Panc1 (cell line): Measurements from ENCODE around the gene DFFA. TPM values are rescaled to one million over a fixed set of nuclear protein-coding genes. Genes with fewer than 3 reads are reported as not detected.

Source experiments
- ATAC-seq: fragments of 200-7000 bp; cut with Tn5 transposase; 2 replicates; pipeline ENCODE4 v1.9.1; 2020; ENCODE audit warnings: mild to moderate bottlenecking, moderate library complexity
- BruUV-seq: library from RNA; stranded (reverse); fragments of 400-500 nt; replicated peaks from 2 replicates; lab custom pipeline; 2021; lab: Mats Ljungman, UMichigan
- CTCF ChIA-PET: fragments of 300-600 bp; sonication (Branson Sonifier 250); formaldehyde crosslinking; loops from one replicate; lab custom pipeline; 2022; ENCODE audit warnings: antibody characterized with exemption; lab: Charles Lee
- POLR2A ChIA-PET: fragments of 300-600 bp; sonication (Branson Sonifier 250); formaldehyde crosslinking; loops from one replicate; lab custom pipeline; 2022; ENCODE audit warnings: antibody characterized with exemption; lab: Charles Lee
- DNase-seq: peaks from one replicate; pipeline ENCODE4 v3.0.0-alpha.2; 2010; ENCODE audit warnings: low read depth, low spot score
- H3K27ac ChIP-seq: 2 replicates; pipeline ENCODE4 v1.5.1; 2011; ENCODE audit warnings: mild to moderate bottlenecking, low read length, inconsistent platforms
- H3K27me3 ChIP-seq: fragments of 200-500 bp; sonication (Bioruptor generic); 2 replicates; pipeline ENCODE4 v1.6.0; 2014; ENCODE audit warnings: low read length, inconsistent platforms; ENCODE audit not compliant: control insufficient read depth, insufficient read depth
- H3K36me3 ChIP-seq: fragments of 200-500 bp; sonication (Bioruptor generic); 2 replicates; pipeline ENCODE4 v1.5.1; 2014; ENCODE audit warnings: inconsistent platforms, mild to moderate bottlenecking, low read length, moderate library complexity; ENCODE audit not compliant: control insufficient read depth, insufficient read depth
- H3K4me1 ChIP-seq: 2 replicates; pipeline ENCODE4 v1.5.1; 2011; ENCODE audit warnings: inconsistent platforms, mild to moderate bottlenecking, low read length, moderate library complexity; ENCODE audit not compliant: control insufficient read depth, insufficient read depth
- H3K4me3 ChIP-seq, 2 experiments: 2 replicates each; pipeline ENCODE4 v1.5.1; 2011 to 2012; ENCODE audit warnings: low read depth in 2 of 2, low read length in 2 of 2, mild to moderate bottlenecking in 2 of 2, inconsistent platforms in 1 of 2, moderate library complexity in 1 of 2
- H3K9me3 ChIP-seq: fragments of 200-500 bp; sonication (Bioruptor generic); 2 replicates; pipeline ENCODE4 v1.5.1; 2014; ENCODE audit warnings: low read depth, mild to moderate bottlenecking, inconsistent platforms, low read length, moderate library complexity; ENCODE audit not compliant: control insufficient read depth, insufficient read depth
- POLR2AphosphoS5 ChIP-seq: IDR thresholded peaks from 2 replicates; pipeline ENCODE4 v1.6.1; 2012; ENCODE audit warnings: mild to moderate bottlenecking, low read depth, low read length, moderate library complexity
- SIN3A ChIP-seq: IDR thresholded peaks from 2 replicates; pipeline ENCODE4 v1.6.1; 2012; ENCODE audit warnings: low read depth, mild to moderate bottlenecking, low read length, moderate library complexity, borderline replicate concordance; ENCODE audit not compliant: insufficient read depth
- TCF7L2 ChIP-seq: IDR thresholded peaks from 2 replicates; pipeline ENCODE4 v1.6.1; 2011; ENCODE audit warnings: mild to moderate bottlenecking, low read depth, low read length, inconsistent platforms
- in situ Hi-C: cut with HindIII; loops from 2 replicates; pipeline ENCODE4 v1.10.0; 2016; ENCODE audit warnings: low sequenced_read_pairs, low pct_unique_long_range_greater_than_20kb
- intact Hi-C: fragments of 100-400 bp; cut with micrococcal nuclease; formaldehyde crosslinking; loops from one replicate; pipeline ENCODE4 v1.10.0; 2022; ENCODE audit not compliant: unreplicated experiment
- total RNA-seq: library from RNA; stranded (reverse); gene quantifications from one replicate; pipeline ENCODE4 v1.2.1, GENCODE V29; 2021; ENCODE audit not compliant: unreplicated experiment
- TF ChIP-seq, protein P1 (sequence below): fragments of 450-650 bp; IDR thresholded peaks from 2 replicates; pipeline ENCODE4 v1.5.1; 2017; ENCODE audit warnings: mild to moderate bottlenecking
- TF ChIP-seq, protein P2 (sequence below), 2 experiments: IDR thresholded peaks; 2 replicates each; pipeline ENCODE4 v1.6.1; 2011 to 2012; ENCODE audit warnings: low read depth in 2 of 2, control low read depth in 1 of 2, low read length in 1 of 2, mild to moderate bottlenecking in 1 of 2, moderate library complexity in 1 of 2; ENCODE audit not compliant: insufficient read depth in 1 of 2

The DFFA gene
- total RNA-seq, 1 experiment from 2014 or later: 68.1 TPM

DNA sequence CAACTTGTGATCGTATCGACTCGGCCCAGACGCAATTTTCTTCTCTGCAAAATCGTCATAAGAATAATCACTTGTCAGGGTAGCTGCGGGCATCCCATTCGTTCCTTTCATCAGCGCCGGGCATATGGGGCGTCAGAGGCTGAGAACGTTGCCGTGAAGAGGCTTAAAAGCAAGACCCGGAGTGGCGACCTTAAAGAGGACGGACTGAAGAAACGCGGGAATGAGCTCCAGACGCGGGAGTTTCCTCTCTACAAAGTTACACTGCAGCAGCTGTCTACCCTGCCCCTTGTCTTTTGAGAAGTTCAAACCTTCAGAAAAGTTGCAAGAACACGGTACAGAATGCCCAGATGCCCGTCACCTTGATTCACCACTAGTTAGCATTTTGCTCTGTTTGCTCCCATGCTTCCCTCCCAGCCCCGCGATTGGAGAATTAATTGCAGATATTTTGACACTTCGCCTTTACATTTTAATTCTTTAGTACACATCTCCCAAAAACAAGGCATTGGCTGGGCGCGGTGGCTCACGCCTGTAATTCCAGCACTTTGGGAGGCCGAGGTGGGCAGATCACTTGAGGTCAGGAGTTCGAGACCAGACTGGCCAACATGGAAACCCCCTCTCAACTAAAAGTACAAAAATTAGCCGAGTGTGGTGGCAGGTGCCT, 41.1 kb downstream of the DFFA start:
- no peak for TF ChIP-seq POLR2AphosphoS5
- TF ChIP-seq, protein P1, sequence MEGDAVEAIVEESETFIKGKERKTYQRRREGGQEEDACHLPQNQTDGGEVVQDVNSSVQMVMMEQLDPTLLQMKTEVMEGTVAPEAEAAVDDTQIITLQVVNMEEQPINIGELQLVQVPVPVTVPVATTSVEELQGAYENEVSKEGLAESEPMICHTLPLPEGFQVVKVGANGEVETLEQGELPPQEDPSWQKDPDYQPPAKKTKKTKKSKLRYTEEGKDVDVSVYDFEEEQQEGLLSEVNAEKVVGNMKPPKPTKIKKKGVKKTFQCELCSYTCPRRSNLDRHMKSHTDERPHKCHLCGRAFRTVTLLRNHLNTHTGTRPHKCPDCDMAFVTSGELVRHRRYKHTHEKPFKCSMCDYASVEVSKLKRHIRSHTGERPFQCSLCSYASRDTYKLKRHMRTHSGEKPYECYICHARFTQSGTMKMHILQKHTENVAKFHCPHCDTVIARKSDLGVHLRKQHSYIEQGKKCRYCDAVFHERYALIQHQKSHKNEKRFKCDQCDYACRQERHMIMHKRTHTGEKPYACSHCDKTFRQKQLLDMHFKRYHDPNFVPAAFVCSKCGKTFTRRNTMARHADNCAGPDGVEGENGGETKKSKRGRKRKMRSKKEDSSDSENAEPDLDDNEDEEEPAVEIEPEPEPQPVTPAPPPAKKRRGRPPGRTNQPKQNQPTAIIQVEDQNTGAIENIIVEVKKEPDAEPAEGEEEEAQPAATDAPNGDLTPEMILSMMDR: no peak
- TF ChIP-seq, protein P2, sequence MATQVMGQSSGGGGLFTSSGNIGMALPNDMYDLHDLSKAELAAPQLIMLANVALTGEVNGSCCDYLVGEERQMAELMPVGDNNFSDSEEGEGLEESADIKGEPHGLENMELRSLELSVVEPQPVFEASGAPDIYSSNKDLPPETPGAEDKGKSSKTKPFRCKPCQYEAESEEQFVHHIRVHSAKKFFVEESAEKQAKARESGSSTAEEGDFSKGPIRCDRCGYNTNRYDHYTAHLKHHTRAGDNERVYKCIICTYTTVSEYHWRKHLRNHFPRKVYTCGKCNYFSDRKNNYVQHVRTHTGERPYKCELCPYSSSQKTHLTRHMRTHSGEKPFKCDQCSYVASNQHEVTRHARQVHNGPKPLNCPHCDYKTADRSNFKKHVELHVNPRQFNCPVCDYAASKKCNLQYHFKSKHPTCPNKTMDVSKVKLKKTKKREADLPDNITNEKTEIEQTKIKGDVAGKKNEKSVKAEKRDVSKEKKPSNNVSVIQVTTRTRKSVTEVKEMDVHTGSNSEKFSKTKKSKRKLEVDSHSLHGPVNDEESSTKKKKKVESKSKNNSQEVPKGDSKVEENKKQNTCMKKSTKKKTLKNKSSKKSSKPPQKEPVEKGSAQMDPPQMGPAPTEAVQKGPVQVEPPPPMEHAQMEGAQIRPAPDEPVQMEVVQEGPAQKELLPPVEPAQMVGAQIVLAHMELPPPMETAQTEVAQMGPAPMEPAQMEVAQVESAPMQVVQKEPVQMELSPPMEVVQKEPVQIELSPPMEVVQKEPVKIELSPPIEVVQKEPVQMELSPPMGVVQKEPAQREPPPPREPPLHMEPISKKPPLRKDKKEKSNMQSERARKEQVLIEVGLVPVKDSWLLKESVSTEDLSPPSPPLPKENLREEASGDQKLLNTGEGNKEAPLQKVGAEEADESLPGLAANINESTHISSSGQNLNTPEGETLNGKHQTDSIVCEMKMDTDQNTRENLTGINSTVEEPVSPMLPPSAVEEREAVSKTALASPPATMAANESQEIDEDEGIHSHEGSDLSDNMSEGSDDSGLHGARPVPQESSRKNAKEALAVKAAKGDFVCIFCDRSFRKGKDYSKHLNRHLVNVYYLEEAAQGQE (IDR thresholded peaks at IDR 0.05; ENCODE audit: insufficient read depth in 1 of 2, low read depth in 2 of 2, low read length in 1 of 2): no peak
- TF ChIP-seq SIN3A: no peak
- no peak for TF ChIP-seq TCF7L2
- no peak for DNase-seq
- Histone ChIP-seq H3K9me3 (no peaks in the 10 kb centered on the region), H3K27me3 (no peaks in the 10 kb centered on the region), H3K4me3 (peak overlapping the region; percentile 83 to 97), H3K4me1 (no peaks in the 10 kb centered on the region; the same call in 1 of the 2 replicates), H3K27ac (peak overlapping the region; percentile 87), H3K36me3 (no peaks in the 10 kb centered on the region)
- CTCF ChIA-PET: interaction anchor here (0.5 to 1.5 kb wide), 4 partner anchors 54 to 480 kb away, joined by 3 to 8 read pairs (median 4); no protein-coding TSS in a partner anchor
- in situ Hi-C loops (no loop called here), intact Hi-C loops (no loop called here)
- POLR2A ChIA-PET: no interaction called here
- ATAC-seq: peak; percentile 3
- TSS peak; percentile 92 for BruUV-seq

DNA sequence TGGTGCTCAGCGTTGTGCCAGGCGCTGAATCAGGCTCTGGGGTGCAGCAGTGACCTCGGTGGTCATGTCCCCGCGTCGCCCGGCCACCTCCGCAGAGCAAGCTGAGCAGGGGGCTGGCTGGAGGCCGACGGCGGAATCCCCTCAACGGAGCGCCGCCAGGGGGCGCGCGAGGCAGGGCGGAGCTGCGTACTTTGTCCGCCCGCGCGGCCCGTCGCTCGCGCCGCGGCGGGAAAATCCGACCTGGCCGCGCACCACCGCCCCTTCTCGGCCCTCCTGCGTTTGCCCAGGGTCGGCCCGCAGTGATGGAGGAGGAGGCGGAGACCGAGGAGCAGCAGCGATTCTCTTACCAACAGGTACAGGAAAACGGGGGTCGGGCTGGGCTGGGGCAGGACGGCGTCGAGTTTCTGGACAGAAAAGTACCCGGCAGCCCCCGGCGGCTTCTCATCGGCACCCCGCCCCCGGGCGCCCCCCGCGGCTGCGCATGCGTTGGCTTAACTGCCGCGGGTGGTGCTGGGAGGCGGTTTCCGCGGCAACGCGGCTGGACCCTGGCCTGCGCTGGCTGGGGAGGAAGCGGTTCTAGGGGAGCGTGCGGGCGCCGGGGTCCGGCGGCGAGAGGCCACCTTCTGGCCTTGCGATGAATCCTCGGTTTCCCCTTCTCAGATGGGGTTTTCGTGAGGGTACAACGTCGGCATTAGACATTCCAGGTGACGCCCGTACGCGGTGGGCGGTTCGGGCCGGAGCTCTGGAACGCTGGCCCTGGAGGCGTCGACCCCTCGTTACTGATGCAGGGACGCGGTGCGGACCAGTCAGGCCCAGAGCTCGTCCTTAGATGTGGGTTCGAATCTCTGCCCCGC, 41.9 kb downstream of the DFFA start, which contains the start of gene CENPS:
CENPS (plus strand) TSS at position 218 of the 854 bp plus-strand sequence; CDS start at position 303, 85 bp downstream.
- BruUV-seq: no TSS peak
- H3K36me3 ChIP-seq: no peaks in the 10 kb centered on the region
- in situ Hi-C loops (no loop called here), intact Hi-C loops (no loop called here)
- H3K27ac ChIP-seq: peak within 1 kb of the TSS; percentile 87
- H3K4me1 ChIP-seq: no peaks in the 10 kb centered on the region; the same call in 1 of the 2 replicates
- DNase-seq (peak; percentile 46), ATAC-seq (peak; percentile 94)
- H3K4me3 ChIP-seq: peak within 1 kb of the TSS; percentile 83 to 97
- H3K27me3 ChIP-seq: no peaks in the 10 kb centered on the region
- ChIA-PET CTCF (interaction anchor here (0.6 to 1.5 kb wide), 6 partner anchors 42 to 480 kb away, joined by 3 to 11 read pairs (median 4); partner anchors contain the start of gene DFFA), POLR2A (interaction anchor here (0.6 to 0.9 kb wide), 2 partner anchors 64 to 89 kb away, joined by 3 read pairs; no protein-coding TSS in a partner anchor)
- TF ChIP-seq TCF7L2 (no peak), POLR2AphosphoS5 (peak; percentile 65; the same call in 1 of the 2 replicates), SIN3A (peak; percentile 94; the same call in 1 of the 2 replicates)
- TF ChIP-seq, protein P2 (IDR thresholded peaks at IDR 0.05; ENCODE audit: insufficient read depth in 1 of 2, low read depth in 2 of 2, low read length in 1 of 2): no peak
- TF ChIP-seq, protein P1: peak; percentile 98
- H3K9me3 ChIP-seq: no peaks in the 10 kb centered on the region
